NCI-H1105 treated with DMSO at 0.1 percent for 48 hours (cell line): ENCODE results near the gene DDX5.
"Not testable (repeated sequence)": the region's sequence is repeated elsewhere in the genome, so short reads cannot be mapped to it uniquely, and the experiment has no call there.

Experiments
- DNase-seq: peaks from one replicate; lab custom pipeline; 2025; lab: John Stamatoyannopoulos, UW

Gene DDX5

GRCh38 chr17:64507413-64507782 lies 1.3 kb upstream of the DDX5 start:
- DNase-seq: peak; percentile 75

GRCh38 chr17:64506576-64507412 lies 705 bp upstream of the DDX5 start, which contains the start of gene CEP95:
TSS of gene CEP95 (plus strand) at chr17:64506977. CDS start at chr17:64507098, 121 bp downstream.
- DNase-seq: peak; percentile 95

DNA sequence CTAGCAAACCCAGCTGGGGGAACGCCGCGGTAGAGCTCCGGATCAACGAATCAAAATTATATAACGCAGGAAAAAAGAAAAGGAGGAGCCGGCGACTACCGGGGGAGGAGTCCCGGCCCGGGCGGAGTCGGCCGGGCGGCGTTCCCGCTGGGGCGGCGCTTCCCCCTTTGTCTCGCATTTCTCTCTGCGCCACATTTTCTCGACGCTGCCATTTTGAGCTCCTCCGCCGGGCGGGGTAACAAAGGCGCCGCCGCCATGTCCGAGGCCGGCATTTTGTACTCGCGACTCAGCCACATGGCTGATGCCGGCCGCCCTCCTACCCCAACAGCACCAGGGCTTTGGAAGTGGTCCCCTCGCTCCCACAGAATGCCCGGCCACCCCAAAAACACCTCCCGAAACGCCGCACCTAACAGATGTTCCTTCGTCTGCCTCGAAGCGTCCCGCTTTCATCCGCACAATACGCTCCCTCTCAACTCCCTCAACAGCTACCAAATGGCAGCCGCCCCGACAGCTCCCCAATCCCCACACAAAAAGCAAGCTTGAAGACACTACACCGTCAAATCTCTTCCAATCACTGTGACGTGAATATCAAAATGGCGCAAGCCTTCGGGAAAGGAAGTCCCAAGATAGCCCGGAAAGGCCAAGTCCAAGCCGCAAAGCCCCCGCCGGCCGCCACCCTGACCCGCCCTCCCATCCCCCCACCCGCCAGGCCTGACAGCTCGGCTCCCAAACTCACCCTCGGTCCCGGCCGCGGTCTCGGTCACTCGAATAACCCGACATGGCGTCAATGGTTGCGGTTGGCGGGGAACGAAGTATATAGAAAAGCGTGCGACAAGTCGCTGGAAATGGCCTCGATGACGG lies 519 bp downstream of the DDX5 start:
- peak; percentile 79 for DNase-seq

- no peak for DNase-seq
Observed at GRCh38 chr17:64504769-64505339, 1.2 kb downstream of the DDX5 start.

DNA sequence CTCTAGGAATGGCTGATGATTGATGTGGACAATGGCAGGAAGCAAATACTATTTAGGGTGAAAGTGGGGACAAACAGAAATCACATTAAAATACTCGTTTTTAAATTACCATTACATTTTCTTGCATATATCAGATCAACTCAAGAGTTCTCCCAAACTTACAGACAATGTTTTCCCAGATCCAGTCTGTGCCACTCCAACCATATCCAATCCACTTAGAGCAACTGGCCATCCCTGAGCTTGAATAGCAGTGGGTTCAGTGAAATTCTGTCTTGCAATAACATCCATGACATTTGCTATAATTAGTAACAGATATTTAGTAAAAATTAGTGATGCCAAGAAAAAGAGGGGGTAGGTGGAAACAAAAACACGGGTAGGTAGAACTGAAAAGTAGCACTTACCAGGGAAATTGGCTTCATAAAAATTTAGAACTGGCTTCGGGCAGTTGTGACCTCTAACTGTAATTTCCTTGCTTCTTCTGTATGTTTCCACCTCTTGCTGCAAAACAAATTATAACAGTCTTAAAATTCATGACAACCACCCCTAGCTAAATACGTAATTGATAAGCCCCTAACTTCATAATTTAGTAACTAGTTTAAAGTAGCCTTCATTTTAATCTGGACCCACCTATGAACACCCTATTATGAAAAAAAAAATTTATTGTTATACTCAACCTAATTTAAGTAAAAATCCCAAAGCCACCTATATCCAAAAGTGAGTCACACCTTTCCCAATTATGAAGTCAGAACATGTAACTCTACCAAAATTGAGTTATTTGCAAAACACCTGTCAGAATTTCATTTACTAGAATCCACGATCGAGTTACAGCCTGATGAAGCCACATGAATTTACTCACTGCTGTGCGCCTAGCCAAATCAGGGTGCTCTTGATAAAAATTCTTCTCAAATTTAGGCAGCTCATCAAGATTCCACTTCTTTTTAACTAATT lies 2.0 kb downstream of the DDX5 start:
- DNase-seq: no peak

GRCh38 chr17:64503341-64503740 lies 2.7 kb downstream of the DDX5 start:
- DNase-seq: no peak

GRCh38 chr17:64502809-64503208 lies 3.3 kb downstream of the DDX5 start:
- DNase-seq: no peak

DNA sequence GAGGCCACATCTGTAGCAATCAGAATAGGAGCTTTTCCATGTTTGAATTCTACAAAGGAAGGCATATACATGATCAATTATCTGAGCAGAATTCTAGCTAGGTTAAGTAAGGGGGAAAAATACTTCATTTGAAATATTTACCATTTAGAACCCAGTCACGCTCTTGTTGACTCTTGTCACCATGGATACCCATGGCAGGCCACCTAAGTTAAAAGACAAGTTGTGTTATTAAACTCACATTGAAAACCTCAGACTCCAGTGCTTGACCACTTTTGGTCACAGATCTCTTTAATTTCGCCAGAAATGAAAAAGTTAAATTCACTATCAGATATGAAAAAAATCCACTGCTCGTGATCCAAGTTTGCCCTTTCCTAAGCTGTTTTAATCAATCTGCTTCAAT lies 4.1 kb downstream of the DDX5 start:
- no peak for DNase-seq

DNA sequence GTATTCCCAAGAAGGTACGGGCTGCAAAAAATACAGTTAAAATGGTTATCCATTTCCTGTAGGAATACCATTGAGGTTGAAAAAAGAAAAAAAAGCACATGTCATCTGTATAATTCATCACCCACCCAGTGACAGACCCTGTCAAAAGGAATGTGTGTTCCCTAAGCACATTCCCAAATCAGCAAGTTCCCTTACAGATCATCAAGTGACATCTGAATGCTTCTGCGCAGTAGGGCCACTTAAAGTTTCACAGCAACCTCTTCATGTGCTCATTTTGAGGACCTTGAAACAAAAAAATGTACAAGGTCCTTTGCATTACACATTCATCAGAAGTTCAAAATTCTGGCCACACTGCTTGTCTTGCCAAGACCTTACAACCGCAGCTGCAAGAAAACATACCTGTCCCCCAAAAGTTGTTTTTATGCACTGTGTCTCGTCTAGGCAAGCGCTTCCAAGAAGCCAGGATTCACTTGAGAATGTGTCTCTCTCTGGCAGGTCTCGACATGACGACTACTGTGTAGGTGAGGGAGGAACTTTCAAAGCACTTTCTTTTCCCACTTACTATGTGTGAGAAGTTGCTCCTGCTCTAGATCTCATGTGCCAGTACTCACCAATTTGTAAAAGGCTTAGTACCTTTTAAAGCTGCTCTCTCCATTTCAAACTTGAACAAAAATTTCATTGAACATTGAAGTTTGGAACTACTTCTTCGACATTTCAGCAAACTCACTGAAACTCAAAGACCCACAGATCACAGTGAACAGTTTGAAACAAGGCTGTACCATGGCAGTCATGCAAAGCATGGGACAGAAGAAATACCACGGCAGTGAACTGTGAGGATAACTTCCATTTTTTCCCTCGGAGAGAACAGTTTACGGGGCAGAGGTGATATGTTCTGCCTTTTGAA lies 5.0 kb downstream of the DDX5 start:
- DNase-seq: no peak

DNA sequence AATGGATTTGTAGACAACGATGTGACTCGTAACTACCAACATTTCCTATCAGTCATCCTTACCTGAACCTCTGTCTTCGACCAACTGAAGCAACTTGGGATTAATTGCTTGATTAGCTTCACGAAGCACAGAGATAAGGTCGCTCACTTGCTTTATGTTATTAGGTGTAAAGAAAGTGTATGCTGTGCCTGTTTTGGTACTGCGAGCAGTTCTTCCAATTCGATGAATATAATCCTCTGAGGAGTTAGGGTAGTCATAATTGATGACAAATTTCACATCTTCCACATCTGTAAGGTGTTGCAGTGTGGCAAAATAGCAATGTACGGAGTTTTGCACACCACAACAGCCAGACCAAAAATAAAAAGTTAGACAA lies 5.6 kb downstream of the DDX5 start:
- no peak for DNase-seq

- DNase-seq: no peak
Observed at GRCh38 chr17:64499805-64500486, 6.1 kb downstream of the DDX5 start.

GRCh38 chr17:64498308-64499203 lies 7.5 kb downstream of the DDX5 start:
- DNase-seq: peak; percentile 23

- DNase-seq: no peak
Observed at GRCh38 chr17:64497565-64498035, 8.5 kb downstream of the DDX5 start.

DNA sequence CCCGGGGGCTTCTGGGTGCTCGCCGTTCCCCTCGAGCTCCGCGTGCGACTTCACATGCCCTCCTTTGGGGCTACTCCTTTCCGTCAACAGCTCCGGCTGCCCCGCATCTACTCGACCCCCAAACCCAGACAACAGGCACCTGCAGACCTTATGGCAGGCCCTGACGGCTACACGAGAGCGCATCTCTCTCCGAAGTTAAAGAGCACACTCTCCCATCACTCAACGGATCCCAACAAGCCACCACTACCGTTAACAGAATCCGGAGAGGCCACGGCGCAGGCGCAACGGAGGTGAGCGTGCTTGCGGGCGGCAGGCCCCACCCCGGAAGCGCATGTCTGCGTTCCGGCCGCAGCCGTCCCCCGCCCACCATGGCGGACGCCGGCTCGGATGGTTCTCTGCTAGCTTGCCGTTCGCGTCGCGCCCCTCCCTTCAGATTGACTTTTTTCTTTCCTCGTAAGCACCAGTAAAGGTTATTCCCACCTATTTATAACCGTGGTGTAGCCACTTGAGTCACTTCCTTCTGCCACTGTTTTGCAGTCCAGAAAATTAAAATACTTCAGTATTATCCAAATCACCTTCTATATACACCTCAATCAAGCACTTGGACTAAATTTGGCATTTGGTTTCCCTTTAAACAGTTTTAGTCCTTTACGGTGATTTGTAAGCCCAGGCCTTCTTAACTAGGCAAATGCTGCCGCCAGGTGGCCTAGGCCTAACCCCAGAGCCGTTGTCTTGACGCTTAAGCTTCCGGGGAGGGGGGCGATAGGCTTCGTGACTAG lies 9.1 kb downstream of the DDX5 start, which contains the start of gene POLG2:
Gene POLG2 (minus strand): TSS at position 269 of the 779 bp plus-strand sequence. CDS start 86 bp downstream, at position 183.
- DNase-seq: peak; percentile 86

GRCh38 chr17:64496348-64496785 lies 9.7 kb downstream of the DDX5 start:
- no peak for DNase-seq

DNA sequence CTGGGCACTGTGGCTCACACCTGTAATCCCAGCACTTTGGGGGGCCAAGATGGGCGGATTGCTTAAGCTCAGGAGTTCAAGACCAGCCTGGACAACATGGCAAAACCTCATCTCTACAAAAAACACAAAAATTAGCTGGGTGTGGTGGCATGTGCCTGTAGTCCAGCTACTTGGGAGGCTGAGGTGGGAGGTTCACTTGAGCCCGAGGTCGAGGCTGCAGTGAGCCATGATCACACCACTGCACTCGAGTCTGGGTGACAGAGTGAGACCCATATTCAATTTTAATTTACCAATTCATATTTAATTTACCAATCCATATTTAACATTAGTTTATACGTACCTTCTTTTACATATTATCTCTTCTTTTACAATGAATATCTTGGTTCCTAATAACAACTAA lies 10.8 kb downstream of the DDX5 start:
- not testable (repeated sequence) for DNase-seq

DNA sequence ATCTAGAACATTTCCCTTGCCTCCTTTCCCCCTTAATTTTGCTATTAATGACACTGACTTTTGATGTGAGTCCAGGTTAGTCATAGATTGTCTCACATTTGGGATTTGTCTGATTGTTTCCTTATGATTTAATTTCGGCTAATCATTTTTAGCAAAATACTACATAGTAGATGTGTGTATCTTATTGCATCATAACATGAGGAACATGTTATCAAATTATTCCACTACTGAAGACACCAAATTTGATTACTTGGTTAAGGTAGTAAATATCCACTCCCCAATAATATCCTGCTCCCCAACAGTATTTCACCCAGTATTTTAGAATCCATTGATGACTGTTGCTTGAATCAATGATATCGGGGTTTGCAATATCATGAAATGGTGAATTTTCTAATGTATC lies 12.0 kb downstream of the DDX5 start:
- DNase-seq: no peak
